SK-N-SH (cell line): ENCODE data around the gene IGSF9. TPM values are rescaled to one million over a fixed set of nuclear protein-coding genes. Genes with fewer than 3 reads are reported as not detected.

Source experiments
- CTCF ChIA-PET: fragments of 300-600, 350-600 bp; formaldehyde crosslinking; extraction: SDS; loops from one replicate; lab custom pipeline; 2021; lab: Yijun Ruan, JAX
- POLR2A ChIA-PET: fragments of 350-600 bp; sonication (Branson Sonifier 250); formaldehyde crosslinking; extraction: SDS; loops from one replicate; lab custom pipeline; 2020; ENCODE audit warnings: antibody characterized with exemption, inconsistent platforms; lab: Yijun Ruan, JAX
- DNase-seq: peaks from one replicate; pipeline ENCODE4 v3.0.0; 2012
- H2AFZ ChIP-seq: fragments of 200-600 bp; sonication (generic); 2 replicates; pipeline ENCODE4 v1.8.1; 2016; ENCODE audit warnings: antibody characterized with exemption, mild to moderate bottlenecking, low read depth
- H3F3A ChIP-seq: fragments of 200-600 bp; sonication (generic); replicated peaks from 2 replicates; pipeline ENCODE3; 2016; ENCODE audit warnings: antibody characterized with exemption, mild to moderate bottlenecking; ENCODE audit not compliant: insufficient read depth
- H3K27ac ChIP-seq, 2 experiments: fragments of 200-500 bp in 1 of 2; fragments of 200-600 bp in 1 of 2; sonication (Bioruptor generic) in 1 of 2; sonication (generic), shearing (Covaris generic) in 1 of 2; 2 replicates each; pipeline versions ENCODE4 v1.5.1 to v1.6.1; 2014 to 2016; ENCODE audit warnings: low read depth in 2 of 2, inconsistent platforms in 1 of 2, low read length in 1 of 2, mild to moderate bottlenecking in 1 of 2, mixed read lengths in 1 of 2
- H3K27me3 ChIP-seq: fragments of 200-600 bp; sonication (generic), shearing (Covaris generic); 2 replicates; pipeline ENCODE4 v1.6.1; 2016; ENCODE audit warnings: mixed run types; ENCODE audit not compliant: insufficient read depth
- H3K36me3 ChIP-seq, 2 experiments: fragments of 200-500 bp in 1 of 2; fragments of 200-600 bp in 1 of 2; sonication (Bioruptor generic) in 1 of 2; sonication (generic) in 1 of 2; replicated peaks in 1 of 2; 2 replicates each; pipeline versions ENCODE3 to v1.5.1; 2014 to 2016; ENCODE audit warnings: low read length in 1 of 2, mild to moderate bottlenecking in 1 of 2; ENCODE audit not compliant: insufficient read depth in 2 of 2, control insufficient read depth in 1 of 2
- H3K4me1 ChIP-seq, 2 experiments: fragments of 200-500 bp in 1 of 2; fragments of 200-600 bp in 1 of 2; sonication (Bioruptor generic) in 1 of 2; sonication (generic), shearing (Covaris generic) in 1 of 2; 2 replicates each; pipeline versions ENCODE4 v1.5.1 to v1.6.1; 2014 to 2016; ENCODE audit warnings: low read depth in 1 of 2, low read length in 1 of 2, mixed run types in 1 of 2; ENCODE audit not compliant: insufficient read depth in 2 of 2, control insufficient read depth in 1 of 2
- H3K4me2 ChIP-seq: fragments of 200-600 bp; sonication (generic), shearing (Covaris generic); 2 replicates; pipeline ENCODE4 v1.6.1; 2017; ENCODE audit warnings: mixed run types
- H3K4me3 ChIP-seq, 2 experiments: fragments of 200-500 bp in 1 of 2; fragments of 200-600 bp in 1 of 2; sonication (Bioruptor generic) in 1 of 2; sonication (generic), shearing (Covaris generic) in 1 of 2; 2 replicates each; pipeline versions ENCODE4 v1.5.1 to v1.8.1; 2014 to 2016; ENCODE audit warnings: low read depth in 2 of 2, inconsistent platforms in 1 of 2, low read length in 1 of 2, mild to moderate bottlenecking in 1 of 2, mixed read lengths in 1 of 2, moderate library complexity in 1 of 2
- H3K79me2 ChIP-seq: fragments of 200-600 bp; sonication (generic); 2 replicates; pipeline ENCODE4 v1.8.1; 2017; ENCODE audit warnings: mild to moderate bottlenecking; ENCODE audit not compliant: insufficient read depth
- H3K9ac ChIP-seq: fragments of 200-600 bp; sonication (generic); 2 replicates; pipeline ENCODE4 v1.6.1; 2017; ENCODE audit warnings: mixed run types
- H3K9me2 ChIP-seq: fragments of 200-600 bp; sonication (generic); 2 replicates; pipeline ENCODE4 v1.6.1; 2017; ENCODE audit warnings: mixed run types
- H3K9me3 ChIP-seq: fragments of 200-600 bp; sonication (generic); 2 replicates; pipeline ENCODE4 v1.6.1; 2017; ENCODE audit warnings: mixed run types, mild to moderate bottlenecking, moderate library complexity
- H4K20me1 ChIP-seq: fragments of 200-600 bp; sonication (generic); 2 replicates; pipeline ENCODE4 v1.6.1; 2017; ENCODE audit warnings: mild to moderate bottlenecking, mixed run types; ENCODE audit not compliant: insufficient read depth
- EZH2phosphoT487 ChIP-seq: fragments of 200-600 bp; sonication (generic); IDR thresholded peaks from 2 replicates; pipeline ENCODE4 v1.6.1; 2017; ENCODE audit warnings: low read depth, mixed run types, mild to moderate bottlenecking, antibody characterized with exemption, moderate library complexity, borderline replicate concordance
- FOSL2 ChIP-seq: IDR thresholded peaks from 2 replicates; pipeline ENCODE4 v1.4.0; 2012; ENCODE audit warnings: low read depth, mild to moderate bottlenecking, moderate library complexity, borderline replicate concordance
- GABPA ChIP-seq: IDR thresholded peaks from 2 replicates; pipeline ENCODE4 v1.4.0; 2012; ENCODE audit warnings: low read depth, mild to moderate bottlenecking
- GATA2 ChIP-seq: sonication (generic); formaldehyde crosslinking; IDR thresholded peaks from 2 replicates; pipeline ENCODE4 v1.5.0; 2020; ENCODE audit warnings: mild to moderate bottlenecking, missing genetic modification reagents
- JUND ChIP-seq: IDR thresholded peaks from 2 replicates; pipeline ENCODE4 v1.4.0; 2012
- MEF2A ChIP-seq: IDR thresholded peaks from 2 replicates; pipeline ENCODE4 v1.4.0; 2012; ENCODE audit warnings: low read depth, borderline replicate concordance
- MXI1 ChIP-seq: IDR thresholded peaks from 2 replicates; pipeline ENCODE4 v1.6.1; 2012; ENCODE audit warnings: mild to moderate bottlenecking, low read depth, low read length, improper control_type of control experiment
- NFIC ChIP-seq: IDR thresholded peaks from 2 replicates; pipeline ENCODE4 v1.4.0; 2012; ENCODE audit warnings: borderline replicate concordance
- POLR2AphosphoS5 ChIP-seq: IDR thresholded peaks from 2 replicates; pipeline ENCODE4 v1.6.1; 2012; ENCODE audit warnings: low read depth, low read length
- RAD21 ChIP-seq: IDR thresholded peaks from 2 replicates; pipeline ENCODE4 v1.6.1; 2012; ENCODE audit warnings: mild to moderate bottlenecking, low read length
- RFX5 ChIP-seq: IDR thresholded peaks from 2 replicates; pipeline ENCODE4 v1.6.1; 2012; ENCODE audit warnings: mild to moderate bottlenecking, improper control_type of control experiment, low read length
- RXRA ChIP-seq: IDR thresholded peaks from 2 replicates; pipeline ENCODE4 v1.4.0; 2012; ENCODE audit warnings: low read depth, mild to moderate bottlenecking, borderline replicate concordance
- TCF12 ChIP-seq: IDR thresholded peaks from 2 replicates; pipeline ENCODE4 v1.4.0; 2012
- TEAD4 ChIP-seq: IDR thresholded peaks from 2 replicates; pipeline ENCODE4 v1.4.0; 2012; ENCODE audit warnings: mild to moderate bottlenecking, borderline replicate concordance; ENCODE audit not compliant: insufficient read depth
- YY1 ChIP-seq: IDR thresholded peaks from 2 replicates; pipeline ENCODE4 v1.4.0; 2012; ENCODE audit warnings: low read depth, mild to moderate bottlenecking
- WGBS: methylation state at CpG from one replicate; pipeline ENCODE4 v1.1.6; 2017; ENCODE audit warnings: low lambda C conversion rate; 5-methylcytosine and 5-hydroxymethylcytosine counted together
- polyA plus RNA-seq, 3 experiments: library from polyadenylated mRNA; depleted of rRNA; stranded (reverse); fragments of >200 nt; gene quantifications; 2 replicates each; pipeline ENCODE4 v1.2.3, GENCODE V29; 2012
- TF ChIP-seq, protein P1 (sequence below): IDR thresholded peaks from 2 replicates; pipeline ENCODE4; 2012
- TF ChIP-seq, protein P2 (sequence below): IDR thresholded peaks from 2 replicates; pipeline ENCODE4 v1.6.1; 2012; ENCODE audit warnings: mild to moderate bottlenecking, low read depth, low read length, moderate library complexity
- TF ChIP-seq, protein P3 (sequence below): fragments of 200-600 bp; sonication (generic); IDR thresholded peaks from 2 replicates; pipeline ENCODE4 v1.6.1; 2017; ENCODE audit warnings: antibody characterized with exemption, mild to moderate bottlenecking, moderate library complexity
- TF ChIP-seq, protein P4 (sequence below): IDR thresholded peaks from 2 replicates; pipeline ENCODE4 v1.4.0; 2012; ENCODE audit warnings: low read depth, borderline replicate concordance
- TF ChIP-seq, protein P5 (sequence below): IDR thresholded peaks from 2 replicates; pipeline ENCODE4 v1.4.0; 2012; ENCODE audit warnings: low read depth

Gene IGSF9
- polyA plus RNA-seq, 1 of the 3 experiments (the other 2 are of a cell fraction): 2.4 TPM

DNA sequence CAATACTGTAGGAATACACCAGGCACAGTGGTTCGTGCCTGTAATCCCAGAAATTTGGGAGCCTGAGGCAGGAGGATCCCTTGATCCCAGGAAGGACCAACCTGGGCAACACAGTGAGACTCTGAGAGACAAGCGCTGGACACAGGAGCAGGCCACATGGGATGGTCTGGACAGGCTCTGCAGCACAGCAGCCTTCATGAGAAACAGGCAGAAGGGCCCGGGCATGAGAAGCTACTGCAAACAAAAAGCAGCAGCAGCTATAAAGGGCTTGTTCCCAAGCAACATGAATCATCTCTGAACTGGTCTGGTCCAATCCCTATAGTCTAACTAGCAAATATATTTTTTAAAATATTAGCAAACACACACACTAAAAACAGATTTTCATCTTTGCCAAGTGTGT, 44.2 kb upstream of the IGSF9 start:
- H3K9me2 ChIP-seq: no peaks in the 10 kb centered on the region
- no peak overlapping the region for H3K9ac ChIP-seq
- CTCF ChIA-PET: interaction anchor here (1.3 to 2.7 kb wide), 3 partner anchors 16 to 18 kb away, joined by 8 to 17 read pairs (median 11); no protein-coding TSS in a partner anchor
- DNase-seq: no peak
- H3F3A ChIP-seq: peaks cover 7% of the 10 kb centered on the region
- TF ChIP-seq TEAD4 (no peak), MXI1 (no peak)
- TF ChIP-seq, protein P1, sequence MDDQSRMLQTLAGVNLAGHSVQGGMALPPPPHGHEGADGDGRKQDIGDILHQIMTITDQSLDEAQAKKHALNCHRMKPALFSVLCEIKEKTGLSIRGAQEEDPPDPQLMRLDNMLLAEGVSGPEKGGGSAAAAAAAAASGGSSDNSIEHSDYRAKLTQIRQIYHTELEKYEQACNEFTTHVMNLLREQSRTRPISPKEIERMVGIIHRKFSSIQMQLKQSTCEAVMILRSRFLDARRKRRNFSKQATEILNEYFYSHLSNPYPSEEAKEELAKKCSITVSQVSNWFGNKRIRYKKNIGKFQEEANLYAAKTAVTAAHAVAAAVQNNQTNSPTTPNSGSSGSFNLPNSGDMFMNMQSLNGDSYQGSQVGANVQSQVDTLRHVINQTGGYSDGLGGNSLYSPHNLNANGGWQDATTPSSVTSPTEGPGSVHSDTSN: no peak
- WGBS: 47% methylated on average over 2 of the region's 3 CpGs
- H4K20me1 ChIP-seq: no peaks in the 10 kb centered on the region
- H3K4me1 ChIP-seq: no peaks in the 10 kb centered on the region
- H3K27me3 ChIP-seq: no peaks in the 10 kb centered on the region; the same call in 1 of the 2 replicates
- no peak overlapping the region for H3K4me2 ChIP-seq
- no peaks in the 10 kb centered on the region for H3K79me2 ChIP-seq
- POLR2A ChIA-PET: no interaction called here
- no peak overlapping the region for H3K27ac ChIP-seq
- H3K4me3 ChIP-seq: no peak overlapping the region
- H2AFZ ChIP-seq: no peak overlapping the region
- no peaks in the 10 kb centered on the region for H3K36me3 ChIP-seq
- no peaks in the 10 kb centered on the region for H3K9me3 ChIP-seq

DNA sequence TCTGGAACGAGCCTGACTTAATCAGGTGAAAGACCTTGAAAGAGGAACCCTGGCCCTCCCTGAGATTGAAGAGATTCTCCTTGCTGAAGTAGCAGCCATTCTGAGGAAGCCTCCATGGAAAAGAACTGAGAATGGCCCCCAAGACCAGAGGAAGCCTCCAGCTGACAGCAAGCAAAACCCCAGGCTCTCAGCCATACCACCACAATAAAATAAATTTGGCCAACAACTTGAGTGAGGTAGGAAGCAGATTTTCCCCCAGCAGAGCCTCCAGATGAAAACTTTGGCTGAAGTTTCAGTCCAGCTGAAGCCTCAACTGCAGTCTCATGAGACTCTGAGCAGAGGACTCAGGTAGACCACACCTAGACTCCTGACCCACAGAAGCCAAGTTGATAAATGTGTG, 42.6 kb upstream of the IGSF9 start:
- no peaks in the 10 kb centered on the region for H3K79me2 ChIP-seq
- ChIA-PET CTCF (interaction anchor here (1.6 kb wide), 1 partner anchor 18 kb away, joined by 8 read pairs; no protein-coding TSS in a partner anchor), POLR2A (no interaction called here)
- DNase-seq: no peak
- no peak overlapping the region for H3K27ac ChIP-seq
- 5% methylated on average over 1 of the region's 1 CpG for WGBS
- peaks cover 3% of the 10 kb centered on the region; the same call in 1 of the 2 replicates for H3K27me3 ChIP-seq
- no peak for TF ChIP-seq RAD21
- TF ChIP-seq RXRA: no peak
- no peak for TF ChIP-seq EZH2phosphoT487
- TF ChIP-seq, protein P2, sequence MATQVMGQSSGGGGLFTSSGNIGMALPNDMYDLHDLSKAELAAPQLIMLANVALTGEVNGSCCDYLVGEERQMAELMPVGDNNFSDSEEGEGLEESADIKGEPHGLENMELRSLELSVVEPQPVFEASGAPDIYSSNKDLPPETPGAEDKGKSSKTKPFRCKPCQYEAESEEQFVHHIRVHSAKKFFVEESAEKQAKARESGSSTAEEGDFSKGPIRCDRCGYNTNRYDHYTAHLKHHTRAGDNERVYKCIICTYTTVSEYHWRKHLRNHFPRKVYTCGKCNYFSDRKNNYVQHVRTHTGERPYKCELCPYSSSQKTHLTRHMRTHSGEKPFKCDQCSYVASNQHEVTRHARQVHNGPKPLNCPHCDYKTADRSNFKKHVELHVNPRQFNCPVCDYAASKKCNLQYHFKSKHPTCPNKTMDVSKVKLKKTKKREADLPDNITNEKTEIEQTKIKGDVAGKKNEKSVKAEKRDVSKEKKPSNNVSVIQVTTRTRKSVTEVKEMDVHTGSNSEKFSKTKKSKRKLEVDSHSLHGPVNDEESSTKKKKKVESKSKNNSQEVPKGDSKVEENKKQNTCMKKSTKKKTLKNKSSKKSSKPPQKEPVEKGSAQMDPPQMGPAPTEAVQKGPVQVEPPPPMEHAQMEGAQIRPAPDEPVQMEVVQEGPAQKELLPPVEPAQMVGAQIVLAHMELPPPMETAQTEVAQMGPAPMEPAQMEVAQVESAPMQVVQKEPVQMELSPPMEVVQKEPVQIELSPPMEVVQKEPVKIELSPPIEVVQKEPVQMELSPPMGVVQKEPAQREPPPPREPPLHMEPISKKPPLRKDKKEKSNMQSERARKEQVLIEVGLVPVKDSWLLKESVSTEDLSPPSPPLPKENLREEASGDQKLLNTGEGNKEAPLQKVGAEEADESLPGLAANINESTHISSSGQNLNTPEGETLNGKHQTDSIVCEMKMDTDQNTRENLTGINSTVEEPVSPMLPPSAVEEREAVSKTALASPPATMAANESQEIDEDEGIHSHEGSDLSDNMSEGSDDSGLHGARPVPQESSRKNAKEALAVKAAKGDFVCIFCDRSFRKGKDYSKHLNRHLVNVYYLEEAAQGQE: no peak
- TF ChIP-seq RFX5: no peak
- no peak for TF ChIP-seq MXI1
- TF ChIP-seq, protein P3, sequence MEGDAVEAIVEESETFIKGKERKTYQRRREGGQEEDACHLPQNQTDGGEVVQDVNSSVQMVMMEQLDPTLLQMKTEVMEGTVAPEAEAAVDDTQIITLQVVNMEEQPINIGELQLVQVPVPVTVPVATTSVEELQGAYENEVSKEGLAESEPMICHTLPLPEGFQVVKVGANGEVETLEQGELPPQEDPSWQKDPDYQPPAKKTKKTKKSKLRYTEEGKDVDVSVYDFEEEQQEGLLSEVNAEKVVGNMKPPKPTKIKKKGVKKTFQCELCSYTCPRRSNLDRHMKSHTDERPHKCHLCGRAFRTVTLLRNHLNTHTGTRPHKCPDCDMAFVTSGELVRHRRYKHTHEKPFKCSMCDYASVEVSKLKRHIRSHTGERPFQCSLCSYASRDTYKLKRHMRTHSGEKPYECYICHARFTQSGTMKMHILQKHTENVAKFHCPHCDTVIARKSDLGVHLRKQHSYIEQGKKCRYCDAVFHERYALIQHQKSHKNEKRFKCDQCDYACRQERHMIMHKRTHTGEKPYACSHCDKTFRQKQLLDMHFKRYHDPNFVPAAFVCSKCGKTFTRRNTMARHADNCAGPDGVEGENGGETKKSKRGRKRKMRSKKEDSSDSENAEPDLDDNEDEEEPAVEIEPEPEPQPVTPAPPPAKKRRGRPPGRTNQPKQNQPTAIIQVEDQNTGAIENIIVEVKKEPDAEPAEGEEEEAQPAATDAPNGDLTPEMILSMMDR: no peak
- no peak for TF ChIP-seq YY1
- no peak for TF ChIP-seq GABPA
- no peak for TF ChIP-seq FOSL2
- TF ChIP-seq NFIC: no peak
- TF ChIP-seq TCF12: no peak
- TF ChIP-seq, protein P4, sequence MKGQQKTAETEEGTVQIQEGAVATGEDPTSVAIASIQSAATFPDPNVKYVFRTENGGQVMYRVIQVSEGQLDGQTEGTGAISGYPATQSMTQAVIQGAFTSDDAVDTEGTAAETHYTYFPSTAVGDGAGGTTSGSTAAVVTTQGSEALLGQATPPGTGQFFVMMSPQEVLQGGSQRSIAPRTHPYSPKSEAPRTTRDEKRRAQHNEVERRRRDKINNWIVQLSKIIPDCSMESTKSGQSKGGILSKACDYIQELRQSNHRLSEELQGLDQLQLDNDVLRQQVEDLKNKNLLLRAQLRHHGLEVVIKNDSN: no peak
- no peak for TF ChIP-seq MEF2A
- TF ChIP-seq POLR2AphosphoS5: no peak
- TF ChIP-seq GATA2: no peak
- TF ChIP-seq JUND: no peak
- TF ChIP-seq, protein P5, sequence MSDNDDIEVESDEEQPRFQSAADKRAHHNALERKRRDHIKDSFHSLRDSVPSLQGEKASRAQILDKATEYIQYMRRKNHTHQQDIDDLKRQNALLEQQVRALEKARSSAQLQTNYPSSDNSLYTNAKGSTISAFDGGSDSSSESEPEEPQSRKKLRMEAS: no peak
- H3K9me2 ChIP-seq: no peaks in the 10 kb centered on the region
- H3K4me1 ChIP-seq: no peaks in the 10 kb centered on the region
- H3K4me2 ChIP-seq: no peak overlapping the region
- no peaks in the 10 kb centered on the region for H3K9me3 ChIP-seq
- H2AFZ ChIP-seq: no peak overlapping the region
- H4K20me1 ChIP-seq: no peaks in the 10 kb centered on the region
- no peak overlapping the region for H3K9ac ChIP-seq
- H3K36me3 ChIP-seq: no peaks in the 10 kb centered on the region
- H3K4me3 ChIP-seq: no peak overlapping the region
- H3F3A ChIP-seq: peaks cover 7% of the 10 kb centered on the region
